GM19238 (cell line): ENCODE data around the gene PEX16.
"Not testable (repeated sequence)": the region's sequence is repeated elsewhere in the genome, so short reads cannot be mapped to it uniquely, and the experiment has no call there.

Experiments used
- DNase-seq: peaks from one replicate; pipeline ENCODE4 v3.0.0; 2011; ENCODE audit warnings: low spot score; ENCODE audit not compliant: insufficient read length

The PEX16 gene

DNA sequence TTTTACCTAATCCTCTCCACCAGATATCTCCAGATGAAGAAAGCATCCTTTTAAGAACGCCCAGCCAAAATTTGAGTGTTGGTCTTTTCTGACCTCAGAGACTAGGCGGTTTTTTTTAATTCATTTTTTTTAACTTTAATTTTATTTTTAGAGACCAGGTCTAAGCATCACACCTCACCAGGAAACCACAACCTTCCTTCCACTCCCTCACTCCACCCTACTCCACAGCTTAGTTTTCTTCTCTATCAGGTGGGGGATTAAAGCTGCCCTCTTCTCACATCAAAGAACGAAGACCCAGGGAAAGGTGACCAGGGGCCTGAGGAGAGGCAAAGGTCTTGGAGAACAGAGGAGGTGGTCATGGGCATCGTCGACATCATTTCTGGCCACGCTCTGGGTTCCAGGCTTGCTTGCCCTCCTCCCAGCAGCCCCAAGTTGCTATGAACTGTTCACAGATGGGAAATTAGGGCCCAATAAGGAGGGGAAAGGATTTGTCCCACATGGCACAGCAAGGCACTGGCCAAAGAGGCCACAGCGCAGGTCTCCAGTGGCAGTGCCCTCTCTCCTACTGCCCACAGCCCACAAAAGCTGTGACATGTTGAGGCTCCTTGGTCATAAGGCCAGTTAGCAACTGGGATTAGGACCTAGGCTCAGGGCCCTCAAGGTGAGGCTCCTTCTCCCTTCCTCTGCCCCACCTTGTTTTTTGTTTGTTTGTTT is 1.4 kb upstream of the PEX16 start:
- no peak for DNase-seq

DNA sequence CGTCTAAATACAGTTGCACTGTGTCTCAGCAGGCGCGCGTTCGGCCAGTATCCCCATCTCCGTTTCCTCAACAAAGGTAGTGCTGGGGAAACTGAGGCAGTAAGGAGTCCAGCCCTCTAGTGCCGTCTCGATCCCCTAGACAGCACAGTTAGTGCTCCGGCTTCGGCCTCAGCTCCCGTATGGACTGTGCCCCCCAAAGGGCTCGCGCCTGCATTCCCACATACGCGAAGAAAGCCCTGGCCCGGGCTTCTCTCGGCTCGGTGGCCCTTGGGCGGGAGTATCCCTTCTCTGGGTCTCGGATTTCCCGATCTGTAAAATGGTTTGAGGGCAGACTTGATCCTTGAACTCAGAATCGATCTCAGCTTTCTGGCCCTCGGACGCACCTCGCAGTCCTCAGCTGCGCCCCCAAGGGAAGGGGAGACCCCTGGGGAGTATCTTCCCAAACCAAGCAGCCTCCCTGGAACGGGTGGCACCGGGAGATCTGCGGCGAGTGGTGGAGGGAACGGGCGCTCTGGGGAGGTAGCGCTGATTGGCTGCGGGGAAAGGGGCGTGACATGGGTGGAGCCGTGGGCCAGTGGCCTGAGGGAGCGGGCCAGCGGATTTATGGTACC is 759 bp upstream of the PEX16 start:
- DNase-seq = peak; percentile 80

DNA sequence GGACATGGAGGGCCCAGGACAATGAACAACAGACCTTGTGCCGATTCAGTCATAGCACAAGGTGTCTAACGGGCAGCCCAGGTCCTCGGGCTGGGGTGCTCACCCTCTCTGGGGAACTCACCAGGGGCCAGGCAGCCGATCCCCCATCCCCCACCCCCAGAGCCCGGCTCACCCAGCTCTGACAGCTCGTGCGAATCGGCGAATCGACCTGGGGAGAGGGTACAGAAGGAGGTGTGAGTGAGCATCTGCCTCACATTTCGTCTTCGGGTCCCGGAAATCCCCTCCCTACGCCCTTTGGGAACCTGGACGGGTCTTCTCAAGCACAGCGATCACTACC is 423 bp downstream of the PEX16 start:
- DNase-seq = no peak

DNA sequence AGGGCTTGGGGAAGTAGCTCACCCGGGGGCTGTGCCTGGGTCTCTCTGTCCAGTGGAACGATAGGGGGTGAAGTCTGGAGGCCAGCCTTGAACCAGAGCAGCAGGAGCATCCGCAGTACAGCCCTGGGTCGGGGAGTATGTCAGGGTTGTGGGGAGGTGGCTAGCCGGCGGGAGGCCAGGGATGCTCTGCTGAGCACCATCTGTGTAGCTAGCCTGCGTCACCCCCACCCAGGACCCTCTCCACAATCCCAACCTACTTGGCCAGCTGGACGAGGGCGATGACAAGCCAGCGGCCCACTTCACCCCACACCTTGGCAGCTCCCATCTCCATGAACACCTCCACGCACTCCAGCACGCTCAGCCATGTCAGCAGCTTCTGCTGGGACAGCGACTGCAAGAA is 2.2 kb downstream of the PEX16 start:
- no peak for DNase-seq

DNA sequence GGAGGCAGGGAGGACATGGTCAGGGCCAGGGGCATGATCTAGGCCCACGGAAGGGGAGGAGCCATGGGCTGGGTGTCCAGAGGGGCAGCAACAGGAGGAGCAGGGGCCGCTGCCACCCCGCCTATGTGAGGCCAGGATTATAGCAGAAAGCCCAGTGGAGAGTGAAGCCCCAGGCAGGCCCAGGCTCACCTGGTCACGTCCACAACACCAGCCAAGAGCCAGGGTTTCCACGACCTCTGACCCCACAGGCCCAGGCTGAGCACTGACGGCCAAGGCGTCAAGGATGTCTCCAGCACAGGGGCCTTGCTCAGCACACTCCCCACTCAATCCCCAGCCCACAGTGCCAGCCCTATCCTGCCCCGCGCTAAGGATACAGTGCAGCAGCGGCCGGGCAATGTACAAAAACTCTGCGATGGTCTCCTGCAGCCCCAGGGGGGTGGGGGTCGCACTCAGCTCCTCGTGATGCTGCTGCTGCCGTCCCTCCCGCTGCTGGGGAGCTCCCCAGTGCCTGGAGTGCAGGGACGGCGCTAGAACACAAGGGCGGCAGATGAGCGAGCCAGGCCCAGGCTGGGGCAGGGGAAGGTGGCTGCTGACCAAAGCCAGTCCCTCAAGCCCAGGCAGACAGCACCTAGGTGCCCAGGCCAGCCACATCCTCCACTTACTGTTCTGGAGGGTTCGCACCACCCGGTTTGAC is 3.6 kb downstream of the PEX16 start:
- no peak for DNase-seq

DNA sequence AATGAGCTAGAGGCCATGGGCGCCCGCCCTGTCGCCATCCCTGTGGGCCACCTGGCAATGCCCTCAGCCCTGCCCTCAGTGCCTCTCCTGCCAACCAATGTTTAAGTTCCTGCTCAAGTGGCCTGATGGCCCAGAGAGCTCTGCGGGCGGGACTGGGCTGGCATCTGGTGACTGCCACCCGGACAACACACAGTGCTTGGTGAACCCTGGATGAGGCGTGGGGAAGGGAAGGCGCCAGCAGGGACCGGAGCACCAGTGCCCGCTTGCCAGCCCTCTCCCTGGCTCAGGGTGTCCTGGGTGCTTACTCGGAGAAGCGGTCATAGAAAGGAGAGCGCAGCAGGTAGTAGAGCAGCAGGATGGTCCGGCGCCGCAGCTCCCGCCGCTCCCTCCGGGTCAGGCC is 4.2 kb downstream of the PEX16 start:
- DNase-seq = no peak

DNA sequence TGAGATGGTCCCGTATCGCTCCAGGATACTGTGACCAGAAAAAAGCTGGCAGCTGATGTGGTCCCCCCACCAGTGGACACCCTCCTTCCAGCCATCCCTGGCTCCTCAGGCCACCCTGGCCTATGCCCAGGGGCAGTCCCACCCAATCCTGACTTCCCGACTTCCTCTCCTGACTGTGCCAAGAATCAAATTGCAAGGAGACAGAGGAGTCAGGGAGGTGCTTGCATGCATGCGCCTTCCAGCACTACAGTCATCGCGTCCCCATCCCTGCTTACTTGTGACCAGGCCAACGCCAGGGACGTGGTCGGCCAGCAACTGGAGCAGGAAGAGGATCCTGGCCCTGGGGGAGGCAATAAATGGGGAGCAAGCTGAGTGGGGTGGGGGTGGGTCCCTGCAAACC is 7.1 kb downstream of the PEX16 start:
- no peak for DNase-seq

DNA sequence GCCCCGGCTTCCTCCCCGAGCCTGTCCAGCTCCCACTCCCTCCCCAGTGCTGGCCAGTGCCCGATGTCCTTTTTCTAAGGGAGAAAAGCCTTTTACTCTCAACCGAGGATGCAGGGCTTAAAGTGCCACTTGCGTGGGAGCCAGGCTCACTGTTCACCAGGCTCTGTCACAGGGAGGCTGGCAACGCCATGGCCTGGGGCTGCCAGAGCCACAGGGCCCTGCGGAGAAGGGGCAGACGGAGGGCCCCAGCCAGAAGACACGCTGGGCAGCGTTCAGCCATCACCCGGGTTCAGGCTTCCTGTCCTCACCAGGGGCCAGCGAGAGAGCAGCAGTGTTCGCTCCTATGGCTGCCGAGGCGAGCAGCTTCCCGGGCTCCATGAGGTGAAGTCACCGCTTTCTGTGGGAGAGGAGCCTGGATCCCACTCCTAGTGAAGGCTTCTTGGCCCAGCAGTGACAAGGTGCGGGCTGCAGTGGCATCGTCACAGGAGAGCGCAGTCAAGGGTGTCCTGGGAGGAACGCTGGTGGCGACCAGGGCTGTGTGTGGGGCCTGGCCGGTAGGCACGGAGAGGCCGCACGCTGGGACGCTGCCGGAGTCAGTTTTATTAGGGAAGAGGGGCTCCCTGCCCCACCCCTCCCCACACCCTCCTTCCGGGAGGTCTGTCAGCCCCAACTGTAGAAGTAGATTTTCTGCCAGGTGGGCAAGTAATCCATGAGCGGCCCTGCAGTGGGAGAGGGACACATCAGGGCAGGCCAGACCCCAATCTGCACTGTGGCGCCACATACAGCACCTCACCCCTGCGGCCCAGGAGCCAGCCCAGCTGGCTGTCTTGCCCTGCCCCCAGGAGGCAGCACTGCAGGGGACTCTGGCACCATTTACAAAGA is 7.8 kb downstream of the PEX16 start:
- DNase-seq = no peak

DNA sequence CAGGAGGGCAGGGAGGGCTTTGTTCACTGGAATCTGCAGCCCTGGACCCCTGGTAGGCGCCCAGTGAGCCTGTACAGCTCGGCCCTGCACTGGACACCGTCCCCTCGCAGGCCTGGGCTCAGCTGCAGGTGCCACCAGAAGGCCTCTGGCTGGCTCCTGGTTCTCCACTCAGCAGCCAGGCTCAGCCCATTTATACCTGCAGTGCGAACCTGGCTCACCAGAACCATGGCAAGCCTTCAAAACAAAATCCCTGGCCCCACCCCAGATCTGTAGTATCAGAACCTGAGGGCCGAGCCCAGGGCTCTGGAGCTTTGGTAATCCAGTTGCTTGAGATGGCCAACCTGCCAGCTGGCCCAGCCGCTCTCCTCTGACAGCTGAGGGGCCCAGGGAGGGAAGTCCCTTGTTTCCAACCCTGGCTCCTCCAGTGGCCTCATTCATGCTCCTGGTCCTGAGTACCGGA is 9.7 kb downstream of the PEX16 start:
- no peak for DNase-seq

DNA sequence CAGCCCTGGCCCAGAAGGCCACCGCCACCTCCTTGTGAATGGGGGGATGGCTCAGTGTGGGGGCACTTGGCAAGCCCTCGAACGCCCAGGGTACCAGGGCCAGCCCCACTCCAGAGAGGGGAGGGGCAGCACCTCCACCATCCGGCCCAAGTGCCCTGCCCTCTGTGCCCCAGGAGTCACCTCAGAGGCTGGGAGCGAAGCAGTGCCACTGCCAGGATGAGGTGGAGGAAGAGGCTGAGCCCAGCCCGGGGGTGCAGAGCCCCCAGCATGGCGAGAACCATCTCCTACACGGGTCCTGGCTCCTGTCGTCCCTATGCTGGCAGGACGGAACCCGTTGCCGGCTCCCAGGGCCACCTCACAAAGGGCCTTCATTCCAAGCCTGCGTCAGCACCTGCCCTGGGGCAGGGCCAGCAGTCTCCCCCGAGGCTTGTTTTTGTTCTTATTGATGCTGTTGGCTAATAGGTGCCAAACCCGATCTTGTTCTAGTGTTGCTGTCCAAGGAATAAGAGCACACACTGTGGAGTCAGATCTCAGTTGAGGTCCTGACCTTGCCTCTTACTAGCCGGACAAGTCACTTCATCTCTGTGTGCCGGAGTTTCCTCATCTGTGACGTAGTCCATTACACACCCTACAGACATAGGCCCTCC is 10.6 kb downstream of the PEX16 start, which contains the start of gene FREY1:
Gene FREY1, minus strand, starts transcription at position 307 of the 647 bp plus-strand sequence. Its CDS starts 26 bp downstream, at position 281.
- DNase-seq = no peak

DNA sequence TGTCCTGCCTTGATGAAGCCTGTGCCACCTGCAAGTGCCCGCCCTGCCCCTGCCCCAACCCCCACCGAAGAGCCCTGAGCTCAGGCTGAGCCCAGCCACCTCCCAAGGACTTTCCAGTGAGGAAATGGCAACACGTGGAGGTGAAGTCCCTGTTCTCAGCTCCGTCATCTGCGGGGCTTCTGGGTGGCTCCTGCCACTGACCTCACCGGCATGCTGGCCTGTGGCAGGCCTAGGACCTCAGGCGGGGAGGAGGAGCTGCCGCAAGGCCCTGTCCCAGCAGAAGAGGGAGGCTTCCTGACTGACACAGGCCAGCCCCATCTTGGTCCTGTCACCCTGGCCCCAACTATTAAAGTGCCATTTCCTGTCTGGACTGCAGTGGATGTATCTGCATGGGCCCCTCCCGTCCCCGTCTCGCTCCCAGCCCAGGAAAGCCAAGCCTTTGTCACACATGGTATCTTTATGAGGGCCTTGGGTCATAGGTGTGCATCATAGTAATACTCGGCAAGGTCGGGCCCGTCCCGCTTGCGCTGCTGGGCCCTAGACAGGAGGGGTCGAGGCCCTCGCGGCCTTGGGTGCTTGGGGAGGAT is 11.5 kb downstream of the PEX16 start:
- DNase-seq = no peak

DNA sequence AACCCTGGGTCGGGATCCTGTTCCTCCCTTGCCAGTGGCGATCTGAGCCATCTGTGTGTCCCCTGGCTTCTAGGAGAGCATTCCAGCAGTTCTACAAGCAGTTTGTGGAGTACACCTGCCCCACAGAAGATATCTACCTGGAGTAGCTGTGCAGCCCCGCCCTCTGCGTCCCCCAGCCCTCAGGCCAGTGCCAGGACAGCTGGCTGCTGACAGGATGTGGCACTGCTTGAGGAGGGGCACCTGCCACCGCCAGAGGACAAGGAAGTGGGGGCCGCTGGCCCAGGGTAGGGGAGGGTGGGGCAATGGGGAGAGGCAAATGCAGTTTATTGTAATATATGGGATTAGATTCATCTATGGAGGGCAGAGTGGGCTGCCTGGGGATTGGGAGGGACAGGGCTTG is 12.1 kb downstream of the PEX16 start:
- not testable (repeated sequence) for DNase-seq

DNA sequence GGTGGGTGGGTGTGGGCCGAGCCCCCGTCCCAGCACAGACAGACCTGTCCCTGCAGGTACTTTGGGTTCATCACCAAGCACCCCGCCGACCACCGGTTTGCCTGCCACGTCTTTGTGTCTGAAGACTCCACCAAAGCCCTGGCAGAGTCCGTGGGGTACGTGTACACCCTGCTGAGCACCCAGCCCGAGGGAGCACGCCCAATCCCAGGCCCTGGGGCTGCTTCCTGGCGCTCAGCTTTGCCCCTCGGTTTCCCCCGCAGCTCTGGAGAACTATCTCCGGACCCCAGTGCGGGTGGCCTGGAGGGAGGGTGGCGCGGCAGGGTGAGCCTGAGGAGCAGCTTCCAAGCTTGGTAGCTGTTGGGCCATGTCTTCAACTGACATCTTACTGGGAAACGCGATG is 12.6 kb downstream of the PEX16 start:
- no peak for DNase-seq

DNA sequence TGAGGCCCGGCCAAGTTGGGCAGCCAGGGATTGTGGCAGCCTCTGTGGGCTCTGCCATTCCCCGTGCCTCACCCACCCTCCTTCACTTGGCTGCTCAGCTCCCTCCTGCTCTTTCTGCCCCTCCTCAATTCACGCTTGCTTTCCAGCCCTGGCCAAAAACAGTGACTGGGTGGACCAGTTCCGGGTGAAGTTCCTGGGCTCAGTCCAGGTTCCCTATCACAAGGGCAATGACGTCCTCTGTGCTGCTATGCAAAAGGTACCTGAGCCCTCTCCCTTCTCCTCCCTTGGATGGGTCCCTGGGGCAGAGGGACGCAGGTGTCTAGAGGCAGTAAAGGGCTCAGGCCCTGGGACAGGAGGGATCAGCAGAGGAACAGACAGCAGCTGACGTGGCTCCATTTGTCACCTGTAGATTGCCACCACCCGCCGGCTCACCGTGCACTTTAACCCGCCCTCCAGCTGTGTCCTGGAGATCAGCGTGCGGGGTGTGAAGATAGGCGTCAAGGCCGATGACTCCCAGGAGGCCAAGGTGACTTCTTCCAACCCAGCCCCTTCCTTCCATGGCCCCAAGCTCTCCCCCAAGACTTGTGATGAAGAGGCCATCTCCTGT is 13.3 kb downstream of the PEX16 start:
- no peak for DNase-seq

DNA sequence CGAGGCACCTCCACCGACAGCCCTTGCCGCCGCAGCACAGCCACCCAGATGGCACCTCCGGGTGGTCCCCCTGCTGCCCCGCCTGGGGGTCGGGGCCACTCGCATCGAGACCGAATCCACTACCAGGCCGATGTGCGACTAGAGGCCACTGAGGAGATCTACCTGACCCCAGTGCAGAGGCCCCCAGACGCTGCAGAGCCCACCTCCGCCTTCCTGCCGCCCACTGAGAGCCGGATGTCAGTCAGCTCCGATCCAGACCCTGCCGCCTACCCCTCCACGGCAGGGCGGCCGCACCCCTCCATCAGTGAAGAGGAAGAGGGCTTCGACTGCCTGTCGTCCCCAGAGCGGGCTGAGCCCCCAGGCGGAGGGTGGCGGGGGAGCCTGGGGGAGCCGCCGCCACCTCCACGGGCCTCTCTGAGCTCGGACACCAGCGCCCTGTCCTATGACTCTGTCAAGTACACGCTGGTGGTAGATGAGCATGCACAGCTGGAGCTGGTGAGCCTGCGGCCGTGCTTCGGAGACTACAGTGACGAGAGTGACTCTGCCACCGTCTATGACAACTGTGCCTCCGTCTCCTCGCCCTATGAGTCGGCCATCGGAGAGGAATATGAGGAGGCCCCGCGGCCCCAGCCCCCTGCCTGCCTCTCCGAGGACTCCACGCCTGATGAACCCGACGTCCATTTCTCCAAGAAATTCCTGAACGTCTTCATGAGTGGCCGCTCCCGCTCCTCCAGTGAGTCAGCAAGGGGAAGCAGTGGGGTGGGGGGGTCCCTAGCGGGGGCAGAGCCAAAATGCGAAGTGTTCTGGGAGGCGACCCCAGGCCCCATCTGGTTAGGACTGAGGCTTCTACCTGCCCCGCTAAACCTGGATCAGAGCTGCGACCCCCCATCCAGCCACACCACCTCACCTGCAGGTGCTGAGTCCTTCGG is 15.0 kb downstream of the PEX16 start:
- no peak for DNase-seq

DNA sequence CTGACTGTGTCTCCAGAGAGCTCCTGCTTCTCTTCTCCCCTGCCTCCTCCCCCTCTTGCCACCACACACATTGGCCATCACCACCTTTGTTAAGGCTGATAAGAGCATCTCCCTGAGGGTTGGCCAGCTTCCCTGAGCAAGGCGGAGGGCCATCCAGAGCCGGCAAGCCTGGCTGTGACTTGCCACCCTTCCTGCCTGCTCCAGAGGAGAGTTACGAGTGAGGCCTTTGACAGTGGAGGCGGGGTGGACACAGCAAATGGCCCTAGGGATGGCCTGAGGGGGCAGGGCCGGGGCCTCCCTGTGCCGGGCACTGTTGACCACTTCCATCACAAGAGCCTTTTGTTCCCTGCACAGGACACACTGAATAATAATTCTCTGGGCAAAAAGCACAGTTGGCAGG is 16.1 kb downstream of the PEX16 start:
- no peak for DNase-seq

DNA sequence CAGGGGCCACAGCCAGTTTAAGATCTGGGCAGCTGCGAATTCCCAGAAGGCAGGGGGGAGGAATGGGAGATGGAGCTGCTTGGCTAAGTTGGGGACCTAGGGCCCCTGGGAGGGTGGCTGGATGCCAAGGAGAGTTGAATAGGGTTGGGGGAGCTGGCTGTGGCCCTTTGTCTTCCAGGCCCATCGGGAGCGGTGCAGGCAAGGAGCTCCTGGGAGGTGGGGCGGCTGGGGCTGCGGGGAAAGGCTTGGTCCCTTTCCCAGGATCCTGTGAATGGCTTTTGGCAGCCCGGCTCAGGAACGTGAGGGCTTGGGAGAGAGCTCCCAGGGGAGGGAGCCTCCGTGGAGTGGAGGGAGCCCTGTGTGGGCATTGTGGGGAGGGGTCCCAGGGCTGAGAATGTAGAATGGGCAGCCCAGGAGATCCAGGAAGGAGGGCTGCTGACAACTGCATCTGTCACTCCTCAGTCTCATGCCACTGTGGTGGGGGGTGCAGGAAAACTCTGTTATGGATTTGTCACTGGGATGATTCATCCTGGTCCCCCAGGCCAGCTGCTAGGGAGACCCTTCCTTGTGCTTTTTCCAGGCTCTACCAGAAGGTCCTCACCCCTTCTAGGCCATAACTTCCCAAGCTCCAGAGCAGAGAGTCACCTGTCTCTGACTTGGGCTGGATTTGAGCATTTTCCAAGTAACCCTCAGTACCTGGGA is 16.6 kb downstream of the PEX16 start:
- DNase-seq = no peak

DNA sequence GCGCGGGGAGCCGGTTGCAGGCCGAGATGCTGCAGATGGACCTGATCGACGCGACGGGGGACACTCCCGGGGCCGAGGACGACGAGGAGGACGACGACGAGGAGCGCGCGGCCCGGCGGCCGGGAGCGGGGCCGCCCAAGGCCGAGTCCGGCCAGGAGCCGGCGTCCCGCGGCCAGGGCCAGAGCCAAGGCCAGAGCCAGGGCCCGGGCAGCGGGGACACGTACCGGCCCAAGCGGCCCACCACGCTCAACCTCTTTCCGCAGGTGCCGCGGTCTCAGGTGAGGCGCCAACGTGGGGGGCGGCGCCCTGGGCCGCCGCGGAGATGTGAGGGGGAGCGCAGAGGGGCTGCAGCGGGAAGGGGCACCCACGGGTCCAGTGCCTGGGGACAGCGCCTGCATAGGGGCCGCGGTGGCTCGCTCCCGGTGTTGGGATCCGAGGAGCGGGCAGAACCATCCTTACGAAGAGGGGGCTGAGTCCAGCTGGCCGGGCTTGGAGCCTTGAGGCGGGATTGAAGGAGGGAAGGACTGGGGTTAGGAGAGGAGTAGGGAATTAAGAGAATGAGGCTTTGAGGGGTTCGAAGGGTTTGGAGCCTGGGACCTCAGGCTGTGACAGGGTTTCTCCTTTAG is 17.4 kb downstream of the PEX16 start:
- DNase-seq = not testable (repeated sequence)
